ENCODE data around the gene VPS25.

DNA sequence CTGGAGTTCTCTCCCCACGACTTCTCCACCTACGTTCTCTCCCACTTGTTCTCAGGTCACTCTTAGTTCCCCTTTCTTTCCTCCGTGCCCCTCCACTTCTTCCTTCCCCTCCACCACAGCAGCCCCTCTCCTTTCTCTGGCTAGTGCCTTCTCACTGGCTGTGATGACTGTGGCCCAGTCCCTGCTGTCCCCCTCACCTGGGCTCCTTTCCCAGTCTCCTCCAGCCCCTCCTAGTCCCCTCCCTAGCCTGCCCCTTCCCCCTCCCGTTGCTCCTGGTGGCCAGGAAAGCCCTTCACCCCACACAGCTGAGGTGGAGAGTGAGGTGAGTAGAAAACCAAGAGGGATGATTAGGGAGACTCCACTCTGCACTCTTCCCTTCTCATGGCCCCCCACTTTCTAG is 21.8 kb downstream of the VPS25 start:
- TF ChIP-seq, protein P1, sequence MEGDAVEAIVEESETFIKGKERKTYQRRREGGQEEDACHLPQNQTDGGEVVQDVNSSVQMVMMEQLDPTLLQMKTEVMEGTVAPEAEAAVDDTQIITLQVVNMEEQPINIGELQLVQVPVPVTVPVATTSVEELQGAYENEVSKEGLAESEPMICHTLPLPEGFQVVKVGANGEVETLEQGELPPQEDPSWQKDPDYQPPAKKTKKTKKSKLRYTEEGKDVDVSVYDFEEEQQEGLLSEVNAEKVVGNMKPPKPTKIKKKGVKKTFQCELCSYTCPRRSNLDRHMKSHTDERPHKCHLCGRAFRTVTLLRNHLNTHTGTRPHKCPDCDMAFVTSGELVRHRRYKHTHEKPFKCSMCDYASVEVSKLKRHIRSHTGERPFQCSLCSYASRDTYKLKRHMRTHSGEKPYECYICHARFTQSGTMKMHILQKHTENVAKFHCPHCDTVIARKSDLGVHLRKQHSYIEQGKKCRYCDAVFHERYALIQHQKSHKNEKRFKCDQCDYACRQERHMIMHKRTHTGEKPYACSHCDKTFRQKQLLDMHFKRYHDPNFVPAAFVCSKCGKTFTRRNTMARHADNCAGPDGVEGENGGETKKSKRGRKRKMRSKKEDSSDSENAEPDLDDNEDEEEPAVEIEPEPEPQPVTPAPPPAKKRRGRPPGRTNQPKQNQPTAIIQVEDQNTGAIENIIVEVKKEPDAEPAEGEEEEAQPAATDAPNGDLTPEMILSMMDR (IDR thresholded peaks at IDR 0.05), result no peak
- TF ChIP-seq POLR2A (IDR thresholded peaks at IDR 0.05), result no peak
